GM18520 (cell line): ENCODE measurements around the gene POLR3B.
"Not testable (repeated sequence)": the region's sequence is repeated elsewhere in the genome, so short reads cannot be mapped to it uniquely, and the experiment has no call there.

ENCODE experiments used
- ATAC-seq: cut with Tn5 transposase; IDR thresholded peaks from one replicate; pipeline ENCODE4 v1.9.1; 2021; ENCODE audit not compliant: unreplicated experiment

The POLR3B gene

DNA sequence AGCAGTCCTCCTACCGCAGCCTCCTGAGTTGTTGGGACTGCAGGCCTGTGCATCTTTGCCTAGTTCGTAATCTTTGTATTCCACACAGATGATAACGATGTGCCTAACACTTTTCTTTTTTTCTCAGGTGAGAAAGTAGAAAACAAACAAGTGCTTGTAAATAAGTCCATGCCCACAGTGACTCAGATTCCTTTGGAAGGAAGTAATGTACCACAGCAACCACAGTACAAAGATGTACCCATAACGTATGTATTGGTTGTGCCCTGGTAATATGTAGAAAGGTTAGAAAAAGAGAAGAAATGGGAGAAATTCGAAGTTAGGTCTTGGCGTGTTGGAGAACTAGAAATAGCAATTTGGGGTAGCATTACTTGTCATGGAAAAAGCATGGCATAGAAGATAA lies 101.6 kb downstream of the POLR3B start:
- no peak for ATAC-seq

DNA sequence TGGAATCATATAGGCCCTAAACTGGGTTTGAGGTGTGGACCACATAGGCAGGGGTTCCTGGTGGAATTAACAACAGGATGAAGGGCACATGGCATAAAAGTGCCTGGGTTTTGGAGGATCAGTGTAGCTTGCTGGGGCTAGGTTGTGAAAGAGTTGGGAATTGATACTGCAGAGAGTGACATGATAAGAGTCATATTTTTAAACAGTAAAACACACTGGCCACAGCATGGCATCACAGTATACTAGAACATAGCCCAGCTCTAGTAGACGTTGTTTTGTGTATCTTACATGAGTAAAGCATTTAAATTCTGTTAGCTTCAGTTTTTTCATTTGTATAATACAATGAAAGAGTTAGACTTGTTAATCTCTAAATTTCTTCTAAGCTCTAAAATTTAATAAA lies 102.0 kb downstream of the POLR3B start:
- no peak for ATAC-seq

DNA sequence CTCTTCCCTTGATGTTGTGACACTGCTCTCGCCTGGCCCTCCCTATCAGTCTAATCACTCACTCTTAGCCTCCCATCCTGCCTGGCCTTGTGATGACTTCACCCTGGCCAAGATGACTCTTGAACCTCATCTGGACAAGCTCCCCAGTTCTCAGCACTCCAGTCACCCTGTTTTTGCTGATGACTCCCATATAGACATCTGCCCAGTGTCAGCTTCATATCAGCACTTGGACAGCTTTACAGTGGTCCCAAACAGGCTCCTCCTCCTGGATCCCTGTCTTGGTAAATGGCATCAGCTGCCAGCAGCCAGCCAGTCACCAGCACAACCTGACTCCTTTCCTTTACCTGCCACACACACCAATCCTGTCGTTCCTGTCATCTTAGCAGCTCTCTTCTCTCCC lies 104.2 kb downstream of the POLR3B start:
- ATAC-seq, result no peak

DNA sequence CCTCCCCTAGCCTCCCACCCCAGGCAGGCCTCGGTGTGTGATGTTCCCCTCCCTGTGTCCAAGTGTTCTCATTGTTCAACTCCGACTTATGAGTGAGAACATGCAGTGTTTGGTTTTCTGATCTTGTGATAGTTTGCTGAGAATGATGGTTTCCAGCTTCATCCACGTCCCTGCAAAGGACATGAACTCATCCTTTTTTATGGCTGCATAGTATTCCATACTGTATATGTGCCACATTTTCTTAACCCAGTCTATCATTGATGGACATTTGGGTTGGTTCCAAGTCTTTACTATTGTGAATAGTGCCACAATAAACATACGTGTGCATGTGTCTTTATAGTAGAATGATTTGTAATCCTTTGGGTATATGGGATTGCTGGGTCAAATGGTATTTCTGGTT lies 108.1 kb downstream of the POLR3B start:
- ATAC-seq, result not testable (repeated sequence)

DNA sequence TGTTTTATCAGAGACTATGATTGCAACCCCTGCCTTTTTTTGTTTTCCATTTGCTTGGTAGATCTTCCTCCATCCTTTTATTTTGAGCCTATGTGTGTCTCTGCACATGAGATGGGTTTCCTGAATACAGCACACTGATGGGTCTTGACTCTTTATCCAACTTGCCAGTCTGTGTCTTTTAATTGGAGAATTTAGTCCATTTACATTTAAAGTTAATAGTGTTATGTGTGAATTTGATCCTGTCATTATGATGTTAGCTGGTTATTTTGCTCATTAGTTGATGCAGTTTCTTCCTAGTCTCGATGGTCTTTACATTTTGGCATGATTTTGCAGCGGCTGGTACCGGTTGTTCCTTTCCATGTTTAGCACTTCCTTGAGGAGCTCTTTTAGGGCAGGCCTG lies 118.1 kb downstream of the POLR3B start:
- not testable (repeated sequence) for ATAC-seq

DNA sequence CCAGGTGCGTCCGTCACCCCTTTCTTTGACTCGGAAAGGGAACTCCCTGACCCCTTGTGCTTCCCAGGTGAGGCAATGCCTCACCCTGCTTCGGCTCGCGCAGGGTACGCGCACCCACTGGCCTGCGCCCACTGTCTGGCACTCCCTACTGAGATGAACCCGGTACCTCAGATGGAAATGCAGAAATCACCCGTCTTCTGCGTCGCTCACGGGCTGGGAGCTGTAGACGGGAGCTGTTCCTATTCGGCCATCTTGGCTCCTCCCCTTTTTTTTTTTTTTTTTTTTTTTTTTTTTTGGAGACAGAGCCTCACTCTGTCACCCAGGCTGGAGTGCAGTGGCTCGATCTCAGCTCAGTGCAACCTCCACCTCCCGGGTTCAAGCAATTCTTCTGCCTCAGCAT lies 120.1 kb downstream of the POLR3B start:
- ATAC-seq, result not testable (repeated sequence)

DNA sequence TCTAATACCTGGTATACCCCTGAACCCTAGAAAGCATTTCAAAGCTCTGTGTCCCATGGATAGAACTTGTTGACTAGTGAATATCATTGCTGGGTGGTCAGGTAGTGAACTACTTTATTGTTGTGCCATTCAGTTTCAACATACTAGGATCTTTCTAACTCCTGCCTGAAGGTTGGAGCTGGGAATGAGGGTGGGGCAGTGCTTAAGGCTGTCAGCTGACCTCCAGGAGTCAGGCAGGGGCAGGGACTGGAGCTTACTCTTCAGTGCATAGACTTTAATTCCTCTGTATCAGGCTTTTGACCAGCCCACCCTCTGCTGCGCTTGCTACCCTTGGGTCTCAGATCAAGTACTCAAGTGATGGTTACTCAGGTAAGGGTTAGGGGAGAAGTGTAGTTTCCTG lies 122.7 kb downstream of the POLR3B start:
- no peak for ATAC-seq

DNA sequence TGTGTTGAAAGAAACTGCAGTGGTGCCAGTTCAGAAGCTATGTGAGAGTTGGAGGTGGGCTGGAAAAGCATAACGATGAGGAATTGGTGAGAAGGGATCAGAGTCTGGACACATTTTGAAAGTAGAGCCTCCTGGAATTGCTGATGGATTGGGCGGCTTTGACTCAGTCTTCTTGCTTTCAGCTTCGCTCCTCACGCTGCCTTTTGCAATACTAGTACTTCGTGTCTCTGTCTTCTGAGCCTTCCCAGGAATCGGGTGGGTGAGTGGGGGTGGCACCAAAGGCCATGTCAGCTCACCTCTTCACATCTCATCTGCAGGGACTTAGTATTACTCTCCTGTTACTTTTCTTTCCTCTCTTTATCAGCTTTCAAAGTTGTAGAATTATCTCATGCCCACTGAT lies 123.7 kb downstream of the POLR3B start:
- ATAC-seq, result no peak

DNA sequence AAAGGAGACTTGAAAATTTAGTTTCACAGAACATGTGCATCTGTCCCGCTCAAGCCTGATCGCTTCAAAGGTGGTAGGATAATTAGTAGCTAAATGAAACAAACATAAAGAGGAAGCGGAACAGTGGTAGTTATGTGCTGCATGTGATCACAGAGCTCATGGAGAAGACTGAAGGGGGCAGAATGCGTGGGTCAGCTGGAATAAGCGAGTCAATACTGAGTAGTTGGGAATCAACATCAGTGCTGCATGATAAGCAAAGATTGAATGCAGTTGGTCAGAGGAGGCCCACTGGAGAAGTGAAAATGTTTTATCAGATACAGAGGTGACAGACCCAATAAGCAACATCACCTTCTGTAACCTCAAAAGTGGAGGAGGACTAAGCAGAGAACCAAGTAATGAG lies 130.1 kb downstream of the POLR3B start:
- ATAC-seq, result no peak

DNA sequence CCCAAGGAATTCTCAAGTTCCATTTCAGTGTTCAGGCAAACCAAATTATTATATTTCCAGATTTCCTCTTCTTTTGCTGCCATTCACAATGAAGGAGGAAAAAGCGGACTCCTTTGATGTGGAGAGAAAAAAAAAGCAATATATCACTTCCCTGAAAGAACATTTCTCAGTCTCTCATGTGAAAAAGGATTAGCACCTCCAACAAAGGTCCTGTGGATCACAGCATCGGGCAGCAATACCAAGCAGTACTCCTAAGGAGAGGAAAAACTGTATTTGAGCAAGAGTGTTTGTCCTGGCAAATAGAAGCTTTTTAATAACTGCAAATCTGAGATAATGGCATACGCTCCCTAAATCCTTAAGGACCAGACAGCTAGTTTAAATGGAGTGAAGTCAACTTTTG lies 131.3 kb downstream of the POLR3B start:
- ATAC-seq, result no peak

DNA sequence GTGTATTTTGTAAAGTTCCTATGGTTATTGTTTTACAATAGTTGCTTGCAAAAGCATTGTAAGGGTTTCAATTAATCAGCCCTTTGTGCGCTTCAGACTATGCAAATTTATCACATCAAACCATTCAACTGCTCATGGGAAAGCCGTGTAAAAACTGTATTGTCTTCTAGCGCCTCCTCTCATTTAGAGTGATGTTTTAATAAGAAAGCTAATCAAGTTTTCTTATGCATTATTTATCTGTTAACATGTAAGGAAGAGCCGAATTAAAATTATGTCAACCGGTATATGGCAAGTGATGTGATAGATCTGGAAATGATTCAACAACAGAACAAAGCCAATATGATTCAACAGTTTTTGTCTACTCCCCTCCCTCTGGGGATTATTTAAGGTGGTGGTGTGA lies 132.7 kb downstream of the POLR3B start:
- ATAC-seq, result no peak

DNA sequence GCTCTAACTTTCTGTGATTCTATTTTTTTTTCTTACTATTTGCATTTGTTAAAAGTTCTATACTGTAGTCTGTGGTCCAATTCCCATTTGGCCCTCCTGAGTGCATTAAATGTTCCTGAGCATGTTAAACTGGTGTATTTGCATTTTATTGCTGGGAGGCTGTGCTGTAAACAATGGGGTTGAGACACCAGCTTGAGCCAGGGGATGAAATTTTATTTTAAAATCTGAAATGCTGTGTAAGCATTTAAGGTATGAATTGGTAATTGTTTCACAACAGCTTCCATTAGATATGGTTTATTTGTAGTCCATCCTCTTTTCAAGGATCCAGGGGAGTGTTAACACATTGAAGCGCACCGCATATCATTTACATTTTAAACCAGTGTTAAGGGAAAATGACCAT lies 135.3 kb downstream of the POLR3B start:
- no peak for ATAC-seq

DNA sequence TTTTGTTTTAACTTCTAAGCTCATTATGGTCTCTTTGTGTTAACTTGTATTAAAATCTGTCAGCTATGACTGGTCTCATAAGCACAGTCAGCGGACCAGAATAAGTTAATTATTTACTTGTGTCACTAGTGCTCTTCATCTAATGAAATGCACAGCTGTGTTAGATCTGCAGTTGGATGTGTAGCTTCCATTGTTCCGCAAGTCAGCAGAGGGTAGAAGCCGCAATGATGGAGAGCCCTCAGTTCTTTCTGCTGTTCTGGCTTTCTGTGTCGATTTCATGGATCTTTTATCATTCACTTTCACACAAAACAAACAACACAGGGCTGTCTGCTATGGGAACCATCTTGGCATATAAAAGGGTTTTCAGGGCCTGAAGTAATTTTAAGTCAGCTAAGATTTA lies 136.0 kb downstream of the POLR3B start:
- no peak for ATAC-seq

DNA sequence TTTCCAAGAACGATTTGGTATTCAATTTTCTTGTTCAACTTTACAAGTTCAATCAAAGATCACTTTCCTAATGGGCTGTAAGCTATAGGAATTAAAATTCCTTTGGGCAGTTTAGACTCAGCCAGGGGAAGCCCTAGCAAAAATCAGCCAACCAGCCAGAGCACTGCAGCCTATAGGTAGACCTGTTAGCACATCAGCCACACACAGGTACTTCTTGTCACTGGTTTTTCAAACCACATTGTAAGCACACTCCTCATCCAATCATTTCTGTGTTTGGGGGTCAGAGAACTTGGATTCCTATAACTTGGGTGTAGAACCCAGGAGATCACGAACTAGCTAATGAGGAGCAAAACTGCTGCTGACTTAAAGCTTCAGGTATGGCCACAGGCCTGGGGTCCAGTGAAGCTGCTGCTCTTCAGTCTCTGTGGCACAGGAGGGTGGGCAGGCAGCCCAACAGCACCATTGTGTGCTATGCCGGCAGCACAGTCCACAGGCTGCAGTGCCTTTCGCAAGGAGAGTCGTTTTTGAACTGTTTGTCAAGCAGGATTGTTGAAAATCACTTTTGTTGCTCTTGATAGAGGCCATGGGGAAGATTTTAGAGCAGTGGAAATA lies 137.9 kb downstream of the POLR3B start:
- no peak for ATAC-seq

DNA sequence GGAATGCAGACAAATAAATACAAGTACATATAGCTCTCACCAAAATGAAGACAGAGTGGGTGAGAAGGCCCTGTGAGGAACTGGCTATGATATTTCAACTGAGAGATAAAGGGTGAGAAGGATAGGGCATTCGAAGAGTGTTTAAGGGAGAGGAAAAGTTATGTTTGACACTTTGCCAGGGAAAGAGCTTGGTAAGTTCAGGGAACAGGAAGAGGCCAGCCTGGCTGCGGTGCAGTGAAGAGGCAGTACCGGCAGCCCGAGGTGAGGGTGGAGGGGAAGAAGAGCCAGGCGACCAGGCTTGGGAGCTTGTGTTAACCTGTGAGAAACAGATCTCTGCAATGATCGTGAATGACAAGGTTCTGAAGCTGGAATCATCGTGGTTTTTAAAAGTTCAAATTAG lies 140.5 kb downstream of the POLR3B start:
- no peak for ATAC-seq

DNA sequence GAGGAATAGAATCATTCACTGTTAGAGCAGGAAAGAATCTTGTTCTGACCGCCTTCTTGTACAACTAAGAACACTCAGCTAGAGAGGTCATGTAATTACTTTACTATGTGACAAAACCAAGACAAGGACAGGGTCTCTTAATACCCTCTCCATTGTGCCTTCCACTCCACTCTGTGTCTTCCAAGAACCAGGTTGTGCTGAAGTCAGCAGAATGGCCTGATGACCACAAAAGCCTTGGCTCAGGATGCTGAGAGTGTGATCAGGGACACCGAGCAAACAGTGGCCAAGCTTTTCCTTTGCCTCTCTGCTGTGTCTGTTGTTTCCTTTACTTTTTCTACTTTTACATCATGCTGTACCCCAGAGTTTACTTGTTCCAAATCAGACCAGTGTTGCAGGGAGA lies 142.1 kb downstream of the POLR3B start:
- no peak for ATAC-seq

DNA sequence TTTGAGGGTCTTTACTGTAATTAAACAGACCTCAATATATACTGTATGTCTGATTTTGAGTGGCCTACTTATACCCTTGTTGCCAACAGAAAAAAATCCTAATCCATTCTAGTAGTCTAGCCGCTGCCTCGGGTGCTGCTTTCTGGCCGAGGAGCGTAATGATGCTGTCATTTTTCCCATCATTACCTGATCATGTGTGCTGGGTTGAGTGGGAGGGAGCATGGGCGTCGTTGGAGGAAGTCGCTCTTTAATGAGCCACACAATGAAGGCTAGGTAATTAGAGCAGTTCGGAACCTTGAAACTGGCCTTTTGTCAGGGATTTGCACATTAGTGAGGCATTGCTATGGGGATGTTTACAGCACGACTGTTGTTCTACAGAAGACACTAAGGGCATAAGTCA lies 149.1 kb downstream of the POLR3B start:
- no peak for ATAC-seq

DNA sequence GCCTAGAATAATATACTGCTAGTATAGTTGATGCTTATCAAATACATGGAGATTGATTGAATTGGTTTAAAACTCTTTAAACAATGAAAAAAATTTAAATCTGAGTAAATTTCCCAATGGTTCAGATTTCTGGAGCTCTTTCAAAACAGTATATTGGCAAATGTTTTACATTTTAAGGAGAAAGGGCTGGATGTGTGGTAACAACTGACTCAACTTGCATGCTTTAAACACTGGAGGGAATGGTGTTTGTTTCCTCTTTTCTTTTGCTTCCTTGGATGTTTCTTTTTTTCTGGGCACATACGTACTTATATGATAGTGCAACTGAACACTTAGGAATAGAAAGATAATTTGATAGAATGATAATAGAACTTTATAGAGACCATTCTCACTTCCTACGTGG lies 151.4 kb downstream of the POLR3B start:
- no peak for ATAC-seq

DNA sequence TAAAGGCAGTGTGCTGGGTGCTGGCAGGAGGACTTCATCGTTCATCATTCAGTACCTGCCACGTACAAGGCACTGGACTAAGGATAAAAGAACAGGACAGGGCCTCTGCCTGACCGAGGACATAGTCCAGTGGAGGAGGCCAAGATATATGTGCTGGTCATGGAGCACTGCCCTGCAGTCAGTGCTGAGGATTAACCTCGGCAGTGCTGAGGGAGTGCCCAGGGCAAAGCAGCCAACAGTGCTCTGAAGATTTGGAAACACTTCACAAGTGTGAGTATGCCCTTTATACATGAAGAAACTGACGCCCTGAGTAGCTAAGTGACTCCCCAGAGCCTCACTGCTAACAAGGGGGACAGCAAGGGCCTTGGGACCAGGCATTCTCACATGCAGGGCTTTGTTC lies 153.8 kb downstream of the POLR3B start:
- no peak for ATAC-seq

DNA sequence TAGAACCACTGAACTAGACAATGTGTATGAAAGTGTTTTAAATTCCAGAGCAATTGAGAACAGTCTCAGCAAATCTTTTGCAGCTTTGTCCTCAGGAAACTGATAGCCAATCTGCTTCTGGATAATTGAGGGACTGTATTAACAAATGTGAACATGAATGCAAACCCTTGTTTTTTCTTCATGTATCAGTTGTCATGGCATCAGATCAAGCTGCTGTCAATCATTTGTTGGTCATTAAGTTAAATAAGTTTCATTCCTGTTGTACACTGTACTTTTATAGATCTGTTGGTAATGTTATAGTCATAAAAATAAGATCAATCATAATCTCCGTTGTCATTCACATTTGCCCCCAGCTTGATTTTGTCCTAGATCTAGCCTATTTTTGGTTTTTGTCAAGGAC lies 159.8 kb downstream of the POLR3B start:
- ATAC-seq, result no peak

DNA sequence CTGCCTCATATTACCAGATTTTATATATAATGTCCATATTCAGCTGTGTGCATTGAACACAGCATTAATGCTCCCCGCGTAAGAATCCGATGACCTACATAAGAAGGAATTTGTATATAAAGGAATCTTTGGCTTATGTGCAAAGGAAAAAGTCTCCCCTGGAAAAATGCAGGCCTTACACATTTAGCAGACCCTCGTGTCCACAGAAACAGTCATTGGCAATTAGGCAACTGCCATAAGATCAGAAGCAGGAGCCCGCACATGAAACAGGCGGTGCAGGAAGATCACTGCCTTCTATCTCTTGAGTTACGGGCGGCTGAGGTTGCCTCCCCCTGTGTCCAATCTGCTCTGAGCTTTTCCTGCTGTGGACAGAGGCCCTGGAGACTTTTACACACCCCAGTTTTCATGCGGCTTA lies 162.1 kb downstream of the POLR3B start:
- ATAC-seq, result no peak

DNA sequence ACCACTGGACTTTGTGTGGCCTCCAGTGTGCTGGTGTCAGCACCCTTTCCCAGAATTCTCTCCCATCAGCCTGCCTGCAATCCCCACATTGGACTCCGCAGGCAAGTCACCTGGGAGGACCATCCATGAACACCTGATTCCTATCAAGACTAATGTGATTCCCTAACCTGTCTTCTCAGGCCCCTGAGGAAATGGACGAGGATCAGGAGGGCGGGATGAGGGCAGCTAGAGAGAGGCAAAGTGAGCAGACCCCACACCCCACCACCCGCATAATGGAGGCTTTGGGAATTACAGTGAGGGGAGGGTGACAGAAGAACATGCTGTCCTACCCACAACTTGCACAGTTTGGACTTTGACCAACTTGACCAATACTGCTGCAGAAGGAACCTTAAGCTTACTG lies 164.4 kb downstream of the POLR3B start:
- no peak for ATAC-seq

DNA sequence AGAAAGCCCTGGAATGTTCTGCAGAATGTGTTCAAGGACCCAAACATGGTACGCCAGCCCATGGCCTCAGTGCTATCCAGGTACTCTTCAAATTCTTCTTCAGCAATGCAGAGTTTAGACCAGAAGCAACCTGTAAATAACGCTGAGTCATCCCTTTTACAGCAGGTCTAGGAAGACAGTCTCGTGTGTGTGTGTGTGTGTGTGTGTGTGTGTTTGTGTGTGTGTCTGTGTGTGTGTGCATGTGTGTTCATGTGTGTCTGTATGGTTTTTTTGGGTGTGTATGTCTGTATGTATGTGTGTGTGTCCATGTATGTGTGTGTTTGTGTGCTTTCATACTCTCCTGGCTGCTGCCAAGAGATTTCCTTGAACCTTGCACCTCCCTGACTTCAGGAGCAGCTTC lies 165.2 kb downstream of the POLR3B start:
- no peak for ATAC-seq

DNA sequence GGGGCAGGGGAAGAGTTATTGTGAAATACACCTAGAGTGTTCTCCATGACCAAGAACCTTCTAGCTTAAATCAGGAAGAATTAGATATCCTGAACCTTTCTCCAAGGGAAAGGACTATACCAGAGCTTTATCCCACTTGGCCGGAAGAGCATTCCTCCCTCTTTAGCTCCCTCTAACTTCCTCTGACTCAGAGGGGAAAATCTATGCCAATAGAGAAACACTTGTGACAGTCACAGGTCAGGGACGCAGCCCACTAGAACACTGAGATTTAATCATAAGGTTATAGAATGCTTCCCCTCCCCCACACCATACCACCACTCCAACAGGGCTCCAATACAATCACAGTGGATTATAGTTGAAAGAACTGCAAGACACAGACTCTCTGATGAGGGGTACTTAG lies 169.8 kb downstream of the POLR3B start:
- no peak for ATAC-seq
